Vagina (tissue), 2 donors: ENCODE results near the gene LRIT2. TPM values are rescaled to one million over a fixed set of nuclear protein-coding genes. Genes with fewer than 3 reads are reported as not detected.

ENCODE experiments used
- DNase-seq, 2 donors: peaks; one replicate each; pipeline ENCODE4 v3.0.0-alpha.2; 2017; ENCODE audit errors: extremely low spot score in 2 of 2
- H3K27ac ChIP-seq: fragments of 200-600 bp; sonication (generic); one replicate; pipeline ENCODE4 v1.5.1; 2019
- H3K27me3 ChIP-seq: fragments of 200-600 bp; sonication (generic); one replicate; pipeline ENCODE4 v1.5.1; 2019
- H3K36me3 ChIP-seq, 2 donors: fragments of 200-600 bp; sonication (generic); one replicate each; pipeline ENCODE4 v1.5.1; 2017 to 2019
- H3K4me1 ChIP-seq: fragments of 200-600 bp; sonication (generic); one replicate; pipeline ENCODE4 v1.5.1; 2019
- H3K4me3 ChIP-seq, 2 donors: fragments of 200-600 bp; sonication (generic); 1 replicate in 1 of 2; 2 replicates in 1 of 2; pipeline ENCODE4 v1.5.1; 2016 to 2019
- H3K9me3 ChIP-seq: fragments of 200-600 bp; sonication (generic); one replicate; pipeline ENCODE4 v1.5.1; 2019
- CTCF ChIP-seq, 3 experiments: fragments of 450-650 bp in 2 of 3; fragments of 200-600 bp in 1 of 3; sonication (generic) in 1 of 3; IDR thresholded peaks; one replicate each; pipeline ENCODE4 v1.5.1; 2017 to 2019; ENCODE audit warnings: antibody characterized with exemption in 3 of 3, mild to moderate bottlenecking in 2 of 3, moderate library complexity in 2 of 3
- POLR2A ChIP-seq, 2 donors: fragments of 450-650 bp; IDR thresholded peaks; one replicate each; pipeline ENCODE4 v1.6.1; 2017; ENCODE audit warnings: antibody characterized with exemption in 2 of 2, mild to moderate bottlenecking in 2 of 2, moderate library complexity in 2 of 2
- POLR2AphosphoS5 ChIP-seq, 2 donors: sonication (generic); formaldehyde crosslinking; IDR thresholded peaks; one replicate each; pipeline ENCODE4 v1.9.0; 2017; ENCODE audit warnings: antibody characterized with exemption in 2 of 2, mild to moderate bottlenecking in 2 of 2, low read depth in 1 of 2; ENCODE audit not compliant: insufficient read depth in 1 of 2
- intact Hi-C: fragments of 100-400 bp; cut with DNase I; formaldehyde crosslinking; loops from one replicate; pipeline ENCODE4 v1.15.1; 2023
- total RNA-seq: library from RNA; depleted of rRNA; stranded (reverse); fragments of >200 nt; gene quantifications from one replicate; pipeline ENCODE4 v1.2.3, GENCODE V29; 2016

Gene LRIT2
- total RNA-seq, 1 donor from 2014 or later = not detected

- Histone ChIP-seq H3K36me3 (no peaks in the 10 kb centered on the region), H3K27me3 (no peaks in the 10 kb centered on the region), H3K4me3 (no peak overlapping the region), H3K4me1 (no peaks in the 10 kb centered on the region), H3K27ac (no peak overlapping the region), H3K9me3 (no peaks in the 10 kb centered on the region)
- TF ChIP-seq POLR2AphosphoS5 (IDR thresholded peaks at IDR 0.05; ENCODE audit: insufficient read depth in 1 of 2, low read depth in 1 of 2) (no peak), POLR2A (IDR thresholded peaks at IDR 0.05) (no peak), CTCF (IDR thresholded peaks at IDR 0.05) (no peak)
- intact Hi-C loops = no loop called here
- DNase-seq = peak; percentile 82 to 93
Measured at GRCh38 chr10:84256510-84257342, 31.4 kb upstream of the LRIT2 start.

DNA sequence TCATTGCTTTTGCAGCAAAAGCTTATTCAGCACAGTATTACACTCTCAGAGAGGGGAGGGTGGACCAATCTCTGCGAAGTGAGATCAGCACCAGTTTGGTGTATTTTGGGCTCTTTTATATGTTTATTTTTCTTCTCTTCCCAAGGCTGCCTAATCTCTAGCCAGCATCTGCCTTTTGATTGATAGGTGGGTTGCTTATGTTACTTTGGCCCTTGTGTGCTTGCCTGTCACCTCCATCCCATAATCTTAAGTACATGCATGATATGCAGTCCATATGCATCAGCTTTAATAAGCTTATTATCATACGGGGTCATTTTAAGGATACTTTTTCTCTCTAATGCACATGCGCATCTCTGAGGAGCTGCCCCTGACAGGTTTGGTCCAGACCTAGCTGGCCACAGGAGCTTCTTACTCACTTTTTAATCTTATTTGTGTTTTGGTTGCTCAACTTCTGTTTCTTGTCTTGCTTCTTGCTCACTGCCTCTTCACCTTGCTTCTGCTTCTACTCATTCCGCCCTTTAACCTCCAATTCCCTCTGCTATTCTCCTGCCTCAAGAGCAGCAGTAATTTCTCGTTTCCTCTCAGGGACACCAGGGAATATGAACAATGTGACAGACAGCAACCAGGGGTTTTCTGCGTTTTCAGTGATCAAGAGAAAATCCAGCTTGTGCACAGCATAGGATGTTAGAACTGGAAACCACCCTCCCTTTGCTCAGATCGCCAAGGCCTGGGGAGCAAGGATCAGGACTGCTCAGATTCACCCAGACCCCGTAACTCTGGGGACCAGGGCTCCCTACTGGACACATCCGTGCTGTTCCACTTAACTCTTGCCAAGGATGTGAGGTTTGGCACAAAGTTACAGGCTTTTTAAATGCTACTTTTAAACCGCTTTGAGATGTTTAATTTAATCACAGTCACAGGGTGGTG lies 29.5 kb upstream of the LRIT2 start:
- intact Hi-C loops = no loop called here
- no peak overlapping the region for H3K4me3 ChIP-seq
- no peaks in the 10 kb centered on the region for H3K9me3 ChIP-seq
- no peaks in the 10 kb centered on the region for H3K36me3 ChIP-seq
- no peak overlapping the region for H3K27ac ChIP-seq
- no peaks in the 10 kb centered on the region for H3K4me1 ChIP-seq
- TF ChIP-seq CTCF (IDR thresholded peaks at IDR 0.05) (no peak), POLR2AphosphoS5 (IDR thresholded peaks at IDR 0.05; ENCODE audit: insufficient read depth in 1 of 2, low read depth in 1 of 2) (no peak), POLR2A (IDR thresholded peaks at IDR 0.05) (no peak)
- H3K27me3 ChIP-seq = no peaks in the 10 kb centered on the region
- peak; percentile 32 to 43 for DNase-seq

- H3K9me3 ChIP-seq = no peaks in the 10 kb centered on the region
- intact Hi-C loops = no loop called here
- no peak overlapping the region for H3K27ac ChIP-seq
- no peaks in the 10 kb centered on the region for H3K27me3 ChIP-seq
- TF ChIP-seq POLR2A (IDR thresholded peaks at IDR 0.05) (no peak), CTCF (IDR thresholded peaks at IDR 0.05) (no peak), POLR2AphosphoS5 (IDR thresholded peaks at IDR 0.05; ENCODE audit: insufficient read depth in 1 of 2, low read depth in 1 of 2) (no peak)
- H3K4me3 ChIP-seq = no peak overlapping the region
- no peaks in the 10 kb centered on the region for H3K36me3 ChIP-seq
- no peaks in the 10 kb centered on the region for H3K4me1 ChIP-seq
- DNase-seq = no peak
Measured at GRCh38 chr10:84248794-84249193, 23.4 kb upstream of the LRIT2 start.

- intact Hi-C loops = no loop called here
- H3K4me3 ChIP-seq = no peak overlapping the region
- TF ChIP-seq POLR2AphosphoS5 (IDR thresholded peaks at IDR 0.05; ENCODE audit: insufficient read depth in 1 of 2, low read depth in 1 of 2) = no peak
- H3K4me1 ChIP-seq = no peaks in the 10 kb centered on the region
- DNase-seq = no peak
- H3K9me3 ChIP-seq = no peaks in the 10 kb centered on the region
- H3K27me3 ChIP-seq = no peaks in the 10 kb centered on the region
- no peaks in the 10 kb centered on the region for H3K36me3 ChIP-seq
- H3K27ac ChIP-seq = no peak overlapping the region
Measured at GRCh38 chr10:84247496-84247895, 22.2 kb upstream of the LRIT2 start.

DNA sequence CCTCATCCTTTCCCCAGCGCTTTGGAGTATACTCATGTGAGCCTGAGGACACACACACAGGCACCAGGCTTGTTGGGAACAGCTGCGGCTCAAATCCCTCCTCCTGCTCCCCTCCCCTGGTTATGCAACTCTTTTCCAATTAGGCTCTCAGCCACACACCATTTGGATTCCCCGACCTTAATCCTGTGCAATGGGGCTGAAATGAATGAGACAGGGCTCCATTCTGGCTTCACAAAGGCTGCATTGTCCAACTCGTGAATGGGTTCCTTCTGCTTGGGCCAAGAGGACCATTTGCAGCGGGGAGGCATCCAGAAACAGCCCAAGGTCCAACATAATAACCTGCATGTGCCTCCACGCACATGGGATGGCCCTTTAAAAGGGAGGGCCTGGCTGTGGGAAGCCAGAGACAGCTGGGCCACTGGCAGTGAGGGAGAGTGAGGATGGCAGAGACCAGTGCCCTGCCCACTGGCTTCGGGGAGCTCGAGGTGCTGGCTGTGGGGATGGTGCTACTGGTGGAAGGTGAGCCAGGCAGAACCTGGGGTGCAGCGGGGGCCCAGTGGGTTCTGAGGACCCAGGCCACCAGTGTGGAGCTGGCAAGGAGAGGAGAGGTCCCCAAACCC lies 19.4 kb upstream of the LRIT2 start, which contains the start of gene RGR:
Gene RGR (plus strand): TSS at position 403 of the 620 bp plus-strand sequence. CDS start 38 bp downstream, at position 441.
- TF ChIP-seq CTCF (IDR thresholded peaks at IDR 0.05) (no peak), POLR2A (IDR thresholded peaks at IDR 0.05) (no peak), POLR2AphosphoS5 (IDR thresholded peaks at IDR 0.05; ENCODE audit: insufficient read depth in 1 of 2, low read depth in 1 of 2) (peak in 1 of 2 donors; percentile 24)
- no peak within 1 kb of the TSS for H3K4me3 ChIP-seq
- no peaks in the 10 kb centered on the region for H3K36me3 ChIP-seq
- H3K4me1 ChIP-seq = no peaks in the 10 kb centered on the region
- H3K9me3 ChIP-seq = no peaks in the 10 kb centered on the region
- no peak within 1 kb of the TSS for H3K27ac ChIP-seq
- no peaks in the 10 kb centered on the region for H3K27me3 ChIP-seq
- no peak for DNase-seq
- intact Hi-C loops = no loop called here
